Stimulated activated CD4-positive, alpha-beta T cell treated with anti-CD3 and anti-CD28 coated beads, Interleukin-4, amount 100 ng/mL, for 1 hour (primary cell): ENCODE results near the gene EPHA2.
A peak's percentile ranks its signal among the peaks of the same experiment; 100 is the strongest.

Experiments used
- DNase-seq: peaks from one replicate; pipeline ENCODE4 v3.0.0-alpha.2; 2020

The EPHA2 gene

GRCh38 chr1:16088996-16089395 is 66.9 kb downstream of the EPHA2 start:
- DNase-seq = no peak

GRCh38 chr1:16088351-16088911 is 67.4 kb downstream of the EPHA2 start:
- no peak for DNase-seq

GRCh38 chr1:16087733-16088132 is 68.1 kb downstream of the EPHA2 start:
- DNase-seq = no peak

- DNase-seq = no peak
Observed at GRCh38 chr1:16085522-16085921, 70.3 kb downstream of the EPHA2 start.

- no peak for DNase-seq
Observed at GRCh38 chr1:16083486-16083885, 72.4 kb downstream of the EPHA2 start.

- DNase-seq = peak; percentile 65
Observed at GRCh38 chr1:16082283-16083038, 73.4 kb downstream of the EPHA2 start.

- DNase-seq = no peak
Observed at GRCh38 chr1:16081636-16082035, 74.2 kb downstream of the EPHA2 start.

GRCh38 chr1:16080422-16081150 is 75.3 kb downstream of the EPHA2 start:
- DNase-seq = no peak

GRCh38 chr1:16078925-16079656 is 76.8 kb downstream of the EPHA2 start:
- peak; percentile 74 for DNase-seq

GRCh38 chr1:16077406-16078245 is 78.2 kb downstream of the EPHA2 start:
- DNase-seq = no peak

GRCh38 chr1:16076865-16077238 is 79.0 kb downstream of the EPHA2 start:
- DNase-seq = no peak

GRCh38 chr1:16076031-16076864 is 79.6 kb downstream of the EPHA2 start:
- DNase-seq = no peak

GRCh38 chr1:16075337-16076030 is 80.4 kb downstream of the EPHA2 start:
- no peak for DNase-seq
